Stomach (tissue), 9 donors: ENCODE results near the gene PPP1R1B. TPM values are rescaled to one million over a fixed set of nuclear protein-coding genes. Genes with fewer than 3 reads are reported as not detected.

ENCODE experiments used
- DNase-seq, 2 donors: peaks; one replicate each; pipeline versions ENCODE4 v3.0.0 to v3.0.0-alpha.2; 2013 to 2019
- H3K27ac ChIP-seq, 5 donors: fragments of 200-600 bp in 4 of 5; sonication (generic) in 4 of 5; one replicate each; pipeline ENCODE4 v1.5.1; 2013 to 2019; ENCODE audit warnings: mild to moderate bottlenecking in 1 of 5, moderate library complexity in 1 of 5
- H3K27me3 ChIP-seq, 3 donors: fragments of 200-600 bp; sonication (generic); one replicate each; pipeline ENCODE4 v1.5.1; 2017 to 2019; ENCODE audit warnings: mixed run types in 1 of 3
- H3K36me3 ChIP-seq, 4 donors: fragments of 200-600 bp; sonication (generic); 1 replicate in 3 of 4; 2 replicates in 1 of 4; pipeline ENCODE4 v1.5.1; 2016 to 2019
- H3K4me1 ChIP-seq, 4 donors: fragments of 200-600 bp; sonication (generic); one replicate each; pipeline ENCODE4 v1.5.1; 2016 to 2019
- H3K4me3 ChIP-seq, 4 donors: fragments of 200-600 bp; sonication (generic) in 3 of 4; one replicate each; pipeline ENCODE4 v1.5.1; 2016 to 2019; ENCODE audit warnings: mild to moderate bottlenecking in 1 of 4
- H3K9me3 ChIP-seq, 4 donors: fragments of 200-600 bp; sonication (generic); one replicate each; pipeline ENCODE4 v1.5.1; 2016 to 2019
- CTCF ChIP-seq, 7 experiments: fragments of 450-650 bp in 4 of 7; fragments of 200-600 bp in 3 of 7; sonication (generic) in 3 of 7; IDR thresholded peaks; one replicate each; pipeline ENCODE4 v1.5.1; 2016 to 2019; ENCODE audit warnings: antibody characterized with exemption in 7 of 7, control low read depth in 2 of 7, mild to moderate bottlenecking in 1 of 7
- EP300 ChIP-seq: sonication (generic); formaldehyde crosslinking; IDR thresholded peaks from one replicate; pipeline ENCODE4 v1.6.1; 2017; ENCODE audit warnings: antibody characterized with exemption
- POLR2A ChIP-seq, 4 donors: fragments of 450-650 bp; IDR thresholded peaks; one replicate each; pipeline ENCODE4 v1.6.1; 2016; ENCODE audit warnings: antibody characterized with exemption in 4 of 4, control low read depth in 2 of 4, mild to moderate bottlenecking in 1 of 4, moderate library complexity in 1 of 4
- POLR2AphosphoS5 ChIP-seq, 3 donors: sonication (generic); formaldehyde crosslinking; IDR thresholded peaks; one replicate each; pipeline ENCODE4 v1.6.1; 2016; ENCODE audit warnings: antibody characterized with exemption in 3 of 3
- WGBS, 5 donors: extraction: QIAGEN DNeasy Blood & Tissue Kit in 3 of 5; methylation state at CpG; one replicate each; pipeline versions ENCODE4 v1.1.5 to v1.1.7; 2013 to 2018; 5-methylcytosine and 5-hydroxymethylcytosine counted together
- intact Hi-C: fragments of 100-400 bp; cut with DNase I; formaldehyde crosslinking; loops from one replicate; pipeline ENCODE4 v1.15.1; 2023; ENCODE audit warnings: low total_unique reads
- polyA plus RNA-seq, 3 donors: library from polyadenylated mRNA; stranded (reverse); fragments of 200-250 nt; gene quantifications; one replicate each; pipeline ENCODE4 v1.2.3, GENCODE V29; 2013
- total RNA-seq, 5 donors: library from RNA; depleted of rRNA; stranded (reverse); fragments of >200 nt; gene quantifications; one replicate each; pipeline versions ENCODE4 v1.1.0 to v1.2.3, GENCODE V29; 2014 to 2016
- donor health status: healthy with polysubstance abuse.
- donor health status: Bipolar disorder and iron deficiency.
- donor health status: healthy.

PPP1R1B gene
- total and polyA plus RNA-seq, 8 donors, result 0.58 to 279 (median 10.3) TPM

- no peak overlapping the region for H3K4me3 ChIP-seq
- H3K36me3 ChIP-seq, result no peaks in the 10 kb centered on the region
- H3K27ac ChIP-seq, result no peak overlapping the region
- peaks cover 32 to 97% (median 65%) of the 10 kb centered on the region in 3 donors for H3K27me3 ChIP-seq
- TF ChIP-seq CTCF (IDR thresholded peaks at IDR 0.05) (no peak), POLR2A (IDR thresholded peaks at IDR 0.05) (no peak), EP300 (no peak), POLR2AphosphoS5 (IDR thresholded peaks at IDR 0.05) (no peak)
- WGBS, 5 donors, result 12 to 19% (median 14%) methylated on average over 13 to 15 of the region's 15 CpGs
- peaks cover 27 to 51% (median 42%) of the 10 kb centered on the region in 4 donors for H3K4me1 ChIP-seq
- no peaks in the 10 kb centered on the region for H3K9me3 ChIP-seq
- no peak for DNase-seq
- intact Hi-C loops, result no loop called here
Observed at GRCh38 chr17:39608142-39608981, 18.4 kb upstream of the PPP1R1B start.

GRCh38 chr17:39609416-39610025 is 17.2 kb upstream of the PPP1R1B start:
- H3K4me1 ChIP-seq, result peaks cover 27 to 40% (median 34%) of the 10 kb centered on the region in 4 donors
- TF ChIP-seq POLR2AphosphoS5 (IDR thresholded peaks at IDR 0.05) (no peak), CTCF (IDR thresholded peaks at IDR 0.05) (no peak), EP300 (no peak), POLR2A (IDR thresholded peaks at IDR 0.05) (no peak)
- H3K9me3 ChIP-seq, result no peaks in the 10 kb centered on the region
- H3K4me3 ChIP-seq, result no peak overlapping the region
- H3K27ac ChIP-seq, result no peak overlapping the region
- intact Hi-C loops, result no loop called here
- no peak for DNase-seq
- WGBS, 5 donors, result 82 to 94% (median 85%) methylated on average over 4 of the region's 4 CpGs
- peaks cover 25 to 95% (median 54%) of the 10 kb centered on the region in 3 donors for H3K27me3 ChIP-seq
- H3K36me3 ChIP-seq, result no peaks in the 10 kb centered on the region

DNA sequence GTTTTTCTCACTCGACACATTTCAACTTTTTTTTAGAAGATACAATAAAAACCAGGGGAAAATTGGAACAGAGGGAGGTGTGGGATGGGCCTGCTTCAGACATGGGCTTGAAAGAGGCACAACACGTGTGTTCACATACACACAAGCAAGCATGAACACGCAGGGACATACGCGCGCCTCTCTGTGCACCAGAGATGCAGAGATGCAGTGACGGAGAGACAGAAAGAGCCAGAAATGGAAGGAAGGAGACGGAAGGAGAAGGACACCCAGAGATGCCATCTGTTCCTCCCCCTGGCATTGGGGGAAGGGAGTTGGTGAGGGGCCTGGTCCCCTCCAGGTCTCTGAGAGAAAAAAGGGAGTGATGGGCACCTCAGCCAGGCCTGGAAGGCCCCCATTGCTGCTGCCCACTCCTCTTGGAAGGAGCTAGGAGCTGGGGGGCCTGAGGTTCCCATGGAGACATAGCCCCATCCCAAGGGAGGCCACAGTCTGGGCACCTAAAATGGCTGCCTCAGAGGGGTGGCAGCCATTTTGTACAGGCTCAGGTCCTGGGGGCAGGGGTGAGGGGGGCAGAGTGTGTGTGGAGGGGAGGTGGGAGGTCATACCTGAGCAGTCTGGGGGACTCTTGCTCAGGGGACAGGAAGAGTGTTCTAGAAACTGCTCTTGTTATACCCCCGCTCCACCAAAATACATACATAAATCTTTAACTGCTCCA is 15.2 kb upstream of the PPP1R1B start:
- TF ChIP-seq POLR2AphosphoS5 (IDR thresholded peaks at IDR 0.05) (no peak), EP300 (no peak), POLR2A (IDR thresholded peaks at IDR 0.05) (no peak)
- Histone ChIP-seq H3K4me1 (peaks cover 8 to 19% (median 15%) of the 10 kb centered on the region in 4 donors), H3K36me3 (no peaks in the 10 kb centered on the region), H3K9me3 (no peaks in the 10 kb centered on the region), H3K27me3 (peaks cover 9 to 95% (median 34%) of the 10 kb centered on the region in 3 donors), H3K4me3 (no peak overlapping the region), H3K27ac (no peak overlapping the region)
- WGBS, 5 donors, result 83 to 91% (median 87%) methylated on average over 9 of the region's 9 CpGs
- intact Hi-C loops, result no loop called here
- no peak for DNase-seq

GRCh38 chr17:39612291-39612894 is 14.4 kb upstream of the PPP1R1B start:
- WGBS, 5 donors, result 65 to 78% (median 73%) methylated on average over 6 to 22 of the region's 22 CpGs
- Histone ChIP-seq H3K27ac (no peak overlapping the region), H3K4me3 (no peak overlapping the region), H3K9me3 (no peaks in the 10 kb centered on the region), H3K27me3 (peaks cover under 1 to 95% (median 26%) of the 10 kb centered on the region in 3 donors), H3K4me1 (peaks cover 4 to 14% (median 11%) of the 10 kb centered on the region in 4 donors), H3K36me3 (no peaks in the 10 kb centered on the region)
- intact Hi-C loops, result no loop called here
- TF ChIP-seq POLR2AphosphoS5 (IDR thresholded peaks at IDR 0.05), result no peak
- TF ChIP-seq POLR2A (IDR thresholded peaks at IDR 0.05), result no peak
- TF ChIP-seq CTCF (IDR thresholded peaks at IDR 0.05), result no peak
- TF ChIP-seq EP300, result no peak
- no peak for DNase-seq
